Erythroblast (primary cell): ENCODE measurements around the gene AKAP6.

Experiments used
- DNase-seq, 2 experiments: peaks; one replicate each; lab custom pipeline; 2025; lab: John Stamatoyannopoulos, UW
- GATA1 ChIP-seq: IDR thresholded peaks from 2 replicates; pipeline ENCODE4 v1.6.1; 2011; ENCODE audit warnings: low read depth, mild to moderate bottlenecking, control low read depth, low read length, moderate library complexity
- POLR2A ChIP-seq: IDR thresholded peaks from 2 replicates; pipeline ENCODE4 v1.6.1; 2011; ENCODE audit warnings: mild to moderate bottlenecking, low read length

The AKAP6 gene

GRCh38 chr14:32593290-32593942 is 264.3 kb downstream of the AKAP6 start:
- TF ChIP-seq GATA1 (no peak), POLR2A (no peak)
- no peak for DNase-seq

GRCh38 chr14:32594766-32595165 is 265.7 kb downstream of the AKAP6 start:
- DNase-seq: no peak
- TF ChIP-seq GATA1 (no peak), POLR2A (no peak)

- no peak for TF ChIP-seq GATA1
- no peak for TF ChIP-seq POLR2A
- no peak for DNase-seq
Measured at GRCh38 chr14:32595497-32595896, 266.4 kb downstream of the AKAP6 start.

GRCh38 chr14:32596390-32596789 is 267.3 kb downstream of the AKAP6 start:
- TF ChIP-seq GATA1 (no peak), POLR2A (no peak)
- DNase-seq: no peak

GRCh38 chr14:32597771-32598170 is 268.7 kb downstream of the AKAP6 start:
- TF ChIP-seq GATA1 (no peak), POLR2A (no peak)
- DNase-seq: no peak

- no peak for DNase-seq
Measured at GRCh38 chr14:32601069-32601468, 272.0 kb downstream of the AKAP6 start.

GRCh38 chr14:32601906-32602305 is 272.8 kb downstream of the AKAP6 start:
- TF ChIP-seq POLR2A: no peak
- TF ChIP-seq GATA1: no peak
- DNase-seq: no peak

More at GRCh38 chr14:32601069-32601468, 272.0 kb downstream of the AKAP6 start:
- no peak for TF ChIP-seq GATA1
- no peak for TF ChIP-seq POLR2A

- no peak for DNase-seq
- TF ChIP-seq GATA1 (no peak), POLR2A (no peak)
Measured at GRCh38 chr14:32602699-32603098, 273.6 kb downstream of the AKAP6 start.

GRCh38 chr14:32603992-32604565 is 275.0 kb downstream of the AKAP6 start:
- no peak for DNase-seq
- TF ChIP-seq POLR2A (no peak), GATA1 (no peak)

GRCh38 chr14:32606301-32606700 is 277.2 kb downstream of the AKAP6 start:
- DNase-seq: no peak
- no peak for TF ChIP-seq POLR2A
- no peak for TF ChIP-seq GATA1

- DNase-seq: no peak
- TF ChIP-seq POLR2A: no peak
- no peak for TF ChIP-seq GATA1
Measured at GRCh38 chr14:32607399-32607798, 278.3 kb downstream of the AKAP6 start.

GRCh38 chr14:32608857-32609256 is 279.8 kb downstream of the AKAP6 start:
- no peak for DNase-seq
- TF ChIP-seq POLR2A (no peak), GATA1 (no peak)

GRCh38 chr14:32609388-32609787 is 280.3 kb downstream of the AKAP6 start:
- no peak for DNase-seq
- TF ChIP-seq GATA1: no peak
- TF ChIP-seq POLR2A: no peak

GRCh38 chr14:32611752-32612151 is 282.7 kb downstream of the AKAP6 start:
- no peak for TF ChIP-seq POLR2A
- no peak for TF ChIP-seq GATA1

GRCh38 chr14:32618991-32619390 is 289.9 kb downstream of the AKAP6 start:
- TF ChIP-seq GATA1 (no peak), POLR2A (no peak)
- DNase-seq: no peak

More at GRCh38 chr14:32611752-32612151, 282.7 kb downstream of the AKAP6 start:
- DNase-seq: no peak

- no peak for DNase-seq
- TF ChIP-seq POLR2A (no peak), GATA1 (no peak)
Measured at GRCh38 chr14:32620303-32620702, 291.2 kb downstream of the AKAP6 start.
